Thymus (tissue), 11 donors: ENCODE data around the gene SLC22A31. TPM values are rescaled to one million over a fixed set of nuclear protein-coding genes. Genes with fewer than 3 reads are reported as not detected.

Experiments
- DNase-seq, 9 donors: peaks; one replicate each; pipeline ENCODE4 v3.0.0-alpha.2; 2013; ENCODE audit warnings: low spot score in 9 of 9, low read depth in 6 of 9, missing footprints in 1 of 9
- H3K27ac ChIP-seq, 2 donors: one replicate each; pipeline ENCODE4 v1.5.1; 2013; ENCODE audit warnings: control low read depth in 1 of 2, low read depth in 1 of 2, low read length in 1 of 2, mild to moderate bottlenecking in 1 of 2, moderate library complexity in 1 of 2
- H3K27me3 ChIP-seq, 2 donors: one replicate each; pipeline ENCODE4 v1.5.1; 2013; ENCODE audit warnings: low read length in 1 of 2; ENCODE audit not compliant: control insufficient read depth in 2 of 2, insufficient read depth in 1 of 2
- H3K36me3 ChIP-seq, 2 donors: one replicate each; pipeline ENCODE4 v1.5.1; 2013; ENCODE audit warnings: low read length in 1 of 2, mild to moderate bottlenecking in 1 of 2, moderate library complexity in 1 of 2; ENCODE audit not compliant: control insufficient read depth in 2 of 2, insufficient read depth in 2 of 2
- H3K4me1 ChIP-seq, 2 donors: one replicate each; pipeline ENCODE4 v1.5.1; 2013; ENCODE audit warnings: low read length in 2 of 2; ENCODE audit not compliant: control insufficient read depth in 2 of 2, insufficient read depth in 2 of 2
- H3K4me3 ChIP-seq, 2 donors: one replicate each; pipeline ENCODE4 v1.5.1; 2013; ENCODE audit warnings: low read length in 2 of 2, control low read depth in 1 of 2, mild to moderate bottlenecking in 1 of 2
- H3K9me3 ChIP-seq, 2 donors: one replicate each; pipeline ENCODE4 v1.5.1; 2013; ENCODE audit warnings: low read length in 1 of 2, mild to moderate bottlenecking in 1 of 2; ENCODE audit not compliant: control insufficient read depth in 2 of 2, insufficient read depth in 1 of 2
- WGBS: extraction: QIAGEN DNeasy Blood & Tissue Kit; methylation state at CpG from one replicate; pipeline ENCODE4 v1.1.7; 2013; 5-methylcytosine and 5-hydroxymethylcytosine counted together
- polyA plus RNA-seq: library from polyadenylated mRNA; stranded (reverse); fragments of 200-250 nt; gene quantifications from one replicate; pipeline ENCODE4 v1.2.3, GENCODE V29; 2013
- total RNA-seq: library from RNA; stranded (reverse); fragments of 120-200 nt; gene quantifications from one replicate; pipeline ENCODE4 v1.2.4, GENCODE V29; 2013
- donor health status: healthy.

SLC22A31 gene
- total and polyA plus RNA-seq, 2 donors, result 0.33 to 0.94 TPM

DNA sequence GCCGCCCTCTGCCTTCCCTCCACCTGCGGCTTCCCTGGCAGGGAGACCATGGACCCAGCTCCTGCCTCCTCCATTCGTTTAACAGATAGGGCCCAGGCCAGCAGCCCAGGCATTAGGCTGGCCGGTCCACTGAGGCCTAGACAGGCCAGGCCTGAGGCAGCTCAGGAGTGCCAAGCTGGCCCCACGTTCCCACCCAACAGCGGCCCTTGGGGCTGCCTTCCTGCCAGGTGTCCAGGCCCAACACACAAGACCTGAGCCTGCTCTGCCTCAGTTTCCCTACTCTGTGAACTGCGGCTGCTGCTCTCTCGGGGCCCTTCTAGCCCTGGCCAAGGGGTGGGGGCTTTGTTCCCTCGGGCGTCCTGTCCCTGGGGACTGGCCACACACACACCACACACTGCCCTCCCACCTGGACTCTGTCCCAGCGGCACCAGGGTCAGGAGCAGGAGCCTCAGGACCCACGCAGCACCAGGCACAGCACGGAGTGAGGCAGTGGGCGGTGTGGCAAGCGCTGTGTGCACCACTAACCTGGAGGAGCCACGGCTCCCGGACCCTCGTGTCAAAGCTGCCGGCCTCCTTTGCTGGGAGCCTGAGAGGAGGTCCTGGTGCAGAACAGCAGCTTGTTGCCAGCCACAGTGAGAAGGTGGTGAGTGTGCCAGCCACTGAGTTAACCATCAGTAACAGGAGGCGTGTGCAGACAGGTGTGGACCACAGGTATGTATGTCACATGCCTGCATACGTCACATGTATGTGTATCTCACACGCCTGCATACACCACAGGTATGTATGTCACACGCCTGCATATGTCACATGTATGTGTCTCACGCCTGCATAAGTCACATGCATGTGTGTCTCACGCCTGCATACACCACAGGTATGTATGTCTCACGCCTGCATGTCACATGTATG, 43.3 kb downstream of the SLC22A31 start:
- peaks cover 0 to 32% of the 10 kb centered on the region in 2 donors for H3K9me3 ChIP-seq
- H3K4me1 ChIP-seq, result peaks cover 15 to 52% of the 10 kb centered on the region in 2 donors
- H3K27me3 ChIP-seq, result peaks cover 0 to 5% of the 10 kb centered on the region in 2 donors
- whole genome bisulfite sequencing, result 83% methylated on average over 26 of the region's 26 CpGs
- H3K36me3 ChIP-seq, result peaks cover 10 to 12% of the 10 kb centered on the region in 2 donors
- H3K4me3 ChIP-seq, result no peak overlapping the region
- H3K27ac ChIP-seq, result no peak overlapping the region
- no peak for DNase-seq

DNA sequence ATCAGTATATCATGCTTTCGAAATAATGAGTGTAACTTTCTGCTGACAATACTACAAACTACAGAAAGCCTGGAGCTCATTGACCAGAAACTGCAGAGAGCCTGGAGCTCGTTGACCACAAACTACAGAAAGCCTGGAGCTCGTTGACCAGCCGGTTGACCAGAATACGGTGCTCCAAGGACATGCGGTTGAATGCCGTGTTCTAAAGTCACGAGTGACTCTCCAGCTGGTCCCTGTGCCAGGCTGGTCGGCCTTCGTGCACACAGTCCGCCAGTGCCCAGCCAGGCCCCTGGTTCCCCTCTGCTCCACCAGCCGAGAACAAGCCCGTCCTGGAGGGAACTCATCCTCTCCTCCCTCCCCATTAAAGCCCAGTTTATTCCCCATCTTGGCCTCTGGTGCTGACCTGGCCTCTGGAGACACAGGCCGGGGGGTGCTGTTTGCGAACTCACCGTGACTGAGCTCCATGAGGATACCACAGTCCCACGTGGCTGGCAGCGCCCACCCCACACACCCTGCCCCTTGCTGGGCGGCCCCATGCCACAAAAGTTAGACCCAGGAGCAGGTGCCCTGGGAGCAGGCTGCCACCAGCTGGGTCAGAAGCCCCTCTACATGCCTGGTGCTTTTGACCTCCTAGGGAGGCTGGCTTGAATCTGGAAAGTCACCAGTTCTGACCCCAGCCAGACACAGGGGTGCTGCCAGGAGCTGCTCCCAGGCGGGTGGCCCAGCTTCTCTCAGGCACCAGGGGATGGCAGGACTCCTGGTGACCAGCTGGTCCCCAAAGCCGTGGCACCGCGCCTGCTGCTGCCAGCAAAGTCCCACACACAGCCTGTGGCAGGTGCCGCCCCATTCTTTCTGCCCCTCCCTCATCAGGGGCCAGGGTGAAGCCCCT, 44.2 kb downstream of the SLC22A31 start:
- peak in 1 of 9 donors; percentile 42 for DNase-seq
- Histone ChIP-seq H3K27ac (peak overlapping the region in 1 of 2 donors; percentile 3), H3K4me1 (peaks cover 12 to 45% of the 10 kb centered on the region in 2 donors), H3K27me3 (peaks cover 0 to 5% of the 10 kb centered on the region in 2 donors), H3K36me3 (peaks cover 18% of the 10 kb centered on the region in 2 donors), H3K9me3 (peaks cover 0 to 30% of the 10 kb centered on the region in 2 donors), H3K4me3 (no peak overlapping the region)
- 73% methylated on average over 24 of the region's 24 CpGs for WGBS

GRCh38 chr16:89155184-89155679, 45.1 kb downstream of the SLC22A31 start:
- WGBS, result 84% methylated on average over 19 of the region's 19 CpGs

GRCh38 chr16:89154390-89155183, 45.8 kb downstream of the SLC22A31 start:
- WGBS, result 87% methylated on average over 24 of the region's 24 CpGs
- H3K36me3 ChIP-seq, result peaks cover 33 to 34% of the 10 kb centered on the region in 2 donors
- H3K27me3 ChIP-seq, result peaks cover 0 to 3% of the 10 kb centered on the region in 2 donors
- peak in 1 of 9 donors; percentile 22 for DNase-seq
- peak overlapping the region in 1 of 2 donors; percentile 30 for H3K27ac ChIP-seq
- peaks cover 12 to 45% of the 10 kb centered on the region in 2 donors for H3K4me1 ChIP-seq
- H3K9me3 ChIP-seq, result peaks cover 1 to 37% of the 10 kb centered on the region in 2 donors
- no peak overlapping the region for H3K4me3 ChIP-seq

More at GRCh38 chr16:89155184-89155679, 45.1 kb downstream of the SLC22A31 start:
- Histone ChIP-seq H3K9me3 (peaks cover 0 to 34% of the 10 kb centered on the region in 2 donors), H3K36me3 (peaks cover 27% of the 10 kb centered on the region in 2 donors), H3K4me1 (peaks cover 12 to 45% of the 10 kb centered on the region in 2 donors), H3K27me3 (peaks cover 0 to 5% of the 10 kb centered on the region in 2 donors), H3K4me3 (no peak overlapping the region), H3K27ac (peak overlapping the region in 1 of 2 donors; percentile 30)
- DNase-seq, result peak in 1 of 9 donors; percentile 20

- no peak overlapping the region for H3K4me3 ChIP-seq
- peak in 1 of 9 donors; percentile 17 for DNase-seq
- H3K27me3 ChIP-seq, result no peaks in the 10 kb centered on the region
- peaks cover 41% of the 10 kb centered on the region in 2 donors for H3K36me3 ChIP-seq
- peak overlapping the region in 1 of 2 donors; percentile 56 for H3K27ac ChIP-seq
- H3K4me1 ChIP-seq, result peaks cover 12 to 42% of the 10 kb centered on the region in 2 donors
- H3K9me3 ChIP-seq, result peaks cover 5 to 37% of the 10 kb centered on the region in 2 donors
- WGBS, result 94% methylated on average over 19 of the region's 19 CpGs
These were observed 46.5 kb downstream of the SLC22A31 start for GRCh38 chr16:89153848-89154271.

DNA sequence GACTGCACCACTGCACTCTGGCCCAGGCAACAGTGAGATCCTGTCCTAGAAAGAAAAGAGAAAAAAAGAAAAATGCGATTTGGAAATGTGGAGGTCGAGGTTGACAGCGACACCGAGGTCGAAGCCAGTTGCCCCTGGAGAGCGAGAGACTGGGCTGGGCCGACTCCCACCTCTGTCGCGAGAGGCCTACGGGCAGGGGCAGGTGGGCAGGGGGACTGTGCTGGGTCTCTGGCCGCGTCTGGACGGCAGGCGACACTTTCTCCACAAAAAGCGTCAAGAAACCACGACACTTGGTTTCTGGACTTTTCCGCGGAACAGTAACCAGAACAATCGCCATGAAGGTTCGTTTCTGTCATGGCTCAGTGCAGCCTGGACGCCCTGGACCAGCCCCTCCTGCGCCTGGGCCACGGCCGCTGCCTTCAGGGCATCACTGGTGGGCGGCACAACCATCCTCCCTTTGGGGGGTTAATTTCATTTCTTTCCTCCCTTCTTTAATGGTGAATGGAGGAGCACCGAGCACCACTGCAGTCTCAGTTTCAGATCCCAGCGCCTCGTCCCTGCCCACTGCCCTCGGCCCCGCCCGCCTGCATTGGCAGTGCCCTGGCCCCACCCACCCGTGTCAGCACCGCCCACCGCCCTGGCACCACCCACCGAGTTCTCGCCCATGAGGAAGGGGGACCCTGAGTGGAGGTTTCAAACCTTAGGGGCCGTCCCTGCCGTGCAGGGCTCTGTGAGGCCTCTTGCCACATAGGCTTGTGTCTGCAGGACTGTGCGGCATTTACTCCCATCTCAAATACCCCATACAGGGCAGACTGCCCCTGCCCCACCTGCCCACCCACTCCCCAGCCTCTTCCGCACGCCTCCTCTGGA, 47.3 kb downstream of the SLC22A31 start:
- peak overlapping the region in 1 of 2 donors; percentile 51 for H3K27ac ChIP-seq
- no peak overlapping the region for H3K4me3 ChIP-seq
- peaks cover 49% of the 10 kb centered on the region in 2 donors for H3K36me3 ChIP-seq
- no peaks in the 10 kb centered on the region for H3K27me3 ChIP-seq
- DNase-seq, result peak in 1 of 9 donors; percentile 47
- WGBS, result 94% methylated on average over 41 of the region's 41 CpGs
- peaks cover 12 to 42% of the 10 kb centered on the region in 2 donors for H3K4me1 ChIP-seq
- peaks cover 11 to 40% of the 10 kb centered on the region in 2 donors for H3K9me3 ChIP-seq

DNA sequence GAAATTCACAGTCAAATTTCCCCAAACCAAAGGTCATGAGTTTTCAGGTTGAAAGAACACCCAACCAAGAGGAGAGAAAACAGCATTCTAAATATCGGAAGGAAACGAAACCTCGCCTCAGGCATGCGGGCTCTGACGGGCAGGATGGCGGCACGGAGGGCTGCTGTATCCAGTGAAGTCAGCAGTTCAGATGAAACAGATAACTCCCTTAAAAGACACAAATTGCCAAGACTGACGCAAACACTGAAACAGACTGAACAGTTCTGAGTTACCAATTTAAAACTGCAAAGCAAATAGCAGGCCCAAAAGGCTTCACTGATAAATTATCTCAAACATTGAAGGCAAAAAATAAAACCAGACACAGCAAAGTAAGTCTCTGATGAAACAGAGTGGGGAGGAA, 49.4 kb downstream of the SLC22A31 start:
- Histone ChIP-seq H3K27ac (no peak overlapping the region), H3K4me3 (no peak overlapping the region), H3K4me1 (peaks cover 7 to 27% of the 10 kb centered on the region in 2 donors), H3K36me3 (peaks cover 65 to 69% of the 10 kb centered on the region in 2 donors), H3K9me3 (peaks cover 17 to 51% of the 10 kb centered on the region in 2 donors), H3K27me3 (no peaks in the 10 kb centered on the region)
- WGBS, result 99% methylated on average over 8 of the region's 8 CpGs
- DNase-seq, result no peak
